HepG2 (cell line): ENCODE results near the gene DNAJC1. TPM values are rescaled to one million over a fixed set of nuclear protein-coding genes. Genes with fewer than 3 reads are reported as not detected.

ENCODE experiments used
- ASH2L ChIP-seq: fragments of 300-600, 200-600 bp; sonication (generic); IDR thresholded peaks from 2 replicates; pipeline ENCODE4 v1.7.0; 2017; ENCODE audit warnings: low read depth, mild to moderate bottlenecking, moderate library complexity, mixed read lengths, low read length; ENCODE audit not compliant: insufficient read length
- DMAP1 ChIP-seq: IDR thresholded peaks from 2 replicates; pipeline ENCODE4 v1.6.1; 2016
- GPN1 ChIP-seq: sonication (generic); formaldehyde crosslinking; IDR thresholded peaks from 2 replicates; pipeline ENCODE4 v1.5.1; 2020; ENCODE audit warnings: missing genetic modification reagents, borderline replicate concordance
- MEIS1 ChIP-seq: sonication (generic); formaldehyde crosslinking; IDR thresholded peaks from 2 replicates; pipeline ENCODE4 v1.9.0; 2021; ENCODE audit warnings: mild to moderate bottlenecking, missing genetic modification reagents, moderate library complexity, borderline replicate concordance
- NFRKB ChIP-seq: fragments of 450-650 bp; IDR thresholded peaks from 2 replicates; pipeline ENCODE4 v1.6.1; 2017
- TCF12 ChIP-seq, 2 experiments: fragments of 450-650 bp in 1 of 2; sonication (generic) in 1 of 2; formaldehyde crosslinking in 1 of 2; IDR thresholded peaks; 2 replicates each; pipeline versions ENCODE4 v1.6.1 to v1.8.0; 2017 to 2022; ENCODE audit warnings: antibody characterized with exemption in 1 of 2, mild to moderate bottlenecking in 1 of 2, missing genetic modification reagents in 1 of 2, moderate library complexity in 1 of 2
- THAP11 ChIP-seq: IDR thresholded peaks from 2 replicates; pipeline ENCODE4 v1.6.1; 2016; ENCODE audit warnings: missing biosample characterization, missing genetic modification reagents
- ZNF496 ChIP-seq: sonication (generic); formaldehyde crosslinking; IDR thresholded peaks from 2 replicates; pipeline ENCODE4 v1.8.1; 2023; ENCODE audit warnings: mild to moderate bottlenecking, moderate library complexity, missing genetic modification reagents; ENCODE audit not compliant: insufficient replicate concordance
- ZNF562 ChIP-seq: sonication (generic); formaldehyde crosslinking; IDR thresholded peaks from 2 replicates; pipeline ENCODE4 v1.8.0; 2022; ENCODE audit warnings: missing genetic modification reagents, borderline replicate concordance
- ZNF567 ChIP-seq: sonication (generic); formaldehyde crosslinking; IDR thresholded peaks from 2 replicates; pipeline ENCODE4 v1.8.1; 2023; ENCODE audit warnings: mild to moderate bottlenecking, missing genetic modification reagents, borderline replicate concordance
- ZNF589 ChIP-seq: sonication (generic); formaldehyde crosslinking; conservative IDR thresholded peaks from 2 replicates; pipeline ENCODE4 v1.8.0; 2022; ENCODE audit warnings: mild to moderate bottlenecking, moderate library complexity, missing genetic modification reagents
- ZNF598 ChIP-seq: sonication (generic); formaldehyde crosslinking; IDR thresholded peaks from 2 replicates; pipeline ENCODE4 v1.5.1; 2020; ENCODE audit warnings: mild to moderate bottlenecking, missing genetic modification reagents, borderline replicate concordance
- ZSCAN12 ChIP-seq: sonication (generic); formaldehyde crosslinking; IDR thresholded peaks from 2 replicates; pipeline ENCODE4 v1.9.0; 2021; ENCODE audit warnings: mild to moderate bottlenecking, missing genetic modification reagents
- ZZZ3 ChIP-seq: sonication (generic); formaldehyde crosslinking; IDR thresholded peaks from 2 replicates; pipeline ENCODE4 v1.4.0; 2020; ENCODE audit warnings: missing genetic modification reagents, mild to moderate bottlenecking, borderline replicate concordance
- polyA plus RNA-seq, 8 experiments: library from polyadenylated mRNA; depleted of rRNA in 3 of 8; stranded (reverse) in 7 of 8; unstranded in 1 of 8; fragments of >200 nt; fragmentation: Illumina TruSeq in 4 of 8; extraction: Trizol in 4 of 8; gene quantifications; 2 replicates each; pipeline versions ENCODE4 v1.2.1 to v1.2.3, GENCODE V29; 2011 to 2016; ENCODE audit warnings: low read depth in 4 of 8, missing spikeins in 1 of 8, mixed read lengths in 1 of 8; ENCODE audit not compliant: insufficient read depth in 1 of 8
- total RNA-seq, 5 experiments: library from RNA; depleted of rRNA; stranded (reverse); fragments of >200 nt; fragmentation: Illumina TruSeq; extraction: Trizol; gene quantifications; 2 replicates each; pipeline ENCODE4 v1.2.3, GENCODE V29; 2016; ENCODE audit warnings: low read depth in 1 of 5
- TF ChIP-seq, protein P1 (sequence below): sonication (generic); formaldehyde crosslinking; IDR thresholded peaks from 2 replicates; pipeline ENCODE4 v1.4.0; 2020; ENCODE audit warnings: missing genetic modification reagents, mild to moderate bottlenecking, borderline replicate concordance
- TF ChIP-seq, protein P2 (sequence below): sonication (generic); formaldehyde crosslinking; IDR thresholded peaks from 2 replicates; pipeline ENCODE4 v1.4.0; 2020; ENCODE audit warnings: missing genetic modification reagents
- TF ChIP-seq, protein P3 (sequence below): fragments of 450-650 bp; IDR thresholded peaks from 2 replicates; pipeline ENCODE4 v1.6.1; 2017; ENCODE audit warnings: mild to moderate bottlenecking
- TF ChIP-seq, protein P4 (sequence below): sonication (generic); formaldehyde crosslinking; IDR thresholded peaks from 2 replicates; pipeline ENCODE4 v1.4.0; 2020; ENCODE audit warnings: missing genetic modification reagents, borderline replicate concordance

DNAJC1 gene
- total and polyA plus RNA-seq, 2 of the 13 experiments (the other 11 are each of a cell fraction or from before 2014, with no cell fraction given) = 9.9 to 16.6 TPM

DNA sequence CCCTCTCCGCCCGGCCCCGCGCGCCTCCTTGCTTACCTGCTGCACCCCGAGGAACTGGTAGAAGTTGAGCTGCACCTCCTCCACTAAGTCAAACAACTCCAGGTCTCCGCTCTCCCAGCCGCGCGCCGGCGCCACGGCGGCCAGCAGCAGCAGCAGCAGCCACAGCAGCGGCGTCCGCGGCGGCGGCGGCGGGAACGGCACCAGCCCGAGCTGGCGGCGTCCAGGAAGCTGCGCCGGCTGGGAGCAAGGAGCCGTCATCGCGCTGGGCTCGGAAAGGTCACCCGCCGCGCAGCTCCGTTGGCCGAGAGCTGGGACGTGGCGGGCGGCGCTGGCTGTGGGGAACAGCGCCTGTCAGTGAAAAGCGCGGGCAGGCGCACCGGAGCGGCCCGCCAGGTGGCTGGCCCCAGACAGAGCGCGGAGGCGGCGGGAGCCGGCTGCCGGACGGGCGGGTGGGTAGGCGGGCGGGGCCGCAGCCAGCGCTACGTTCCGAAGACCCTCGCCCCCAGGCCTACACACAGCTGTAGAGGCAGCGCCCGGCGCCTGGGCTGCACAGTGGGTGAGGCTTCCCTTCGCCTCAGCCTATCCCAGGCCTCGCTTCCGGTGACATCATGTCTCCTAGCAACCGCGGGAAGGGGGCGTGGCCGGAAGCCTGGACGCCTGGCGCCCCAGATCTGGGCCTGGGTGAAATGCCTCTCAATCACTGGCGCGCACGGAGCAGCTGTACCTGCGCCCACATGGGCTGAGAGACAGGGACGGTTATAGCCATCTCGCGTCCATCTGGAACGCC, at the start of gene DNAJC1 (continued):
- TF ChIP-seq, protein P1, sequence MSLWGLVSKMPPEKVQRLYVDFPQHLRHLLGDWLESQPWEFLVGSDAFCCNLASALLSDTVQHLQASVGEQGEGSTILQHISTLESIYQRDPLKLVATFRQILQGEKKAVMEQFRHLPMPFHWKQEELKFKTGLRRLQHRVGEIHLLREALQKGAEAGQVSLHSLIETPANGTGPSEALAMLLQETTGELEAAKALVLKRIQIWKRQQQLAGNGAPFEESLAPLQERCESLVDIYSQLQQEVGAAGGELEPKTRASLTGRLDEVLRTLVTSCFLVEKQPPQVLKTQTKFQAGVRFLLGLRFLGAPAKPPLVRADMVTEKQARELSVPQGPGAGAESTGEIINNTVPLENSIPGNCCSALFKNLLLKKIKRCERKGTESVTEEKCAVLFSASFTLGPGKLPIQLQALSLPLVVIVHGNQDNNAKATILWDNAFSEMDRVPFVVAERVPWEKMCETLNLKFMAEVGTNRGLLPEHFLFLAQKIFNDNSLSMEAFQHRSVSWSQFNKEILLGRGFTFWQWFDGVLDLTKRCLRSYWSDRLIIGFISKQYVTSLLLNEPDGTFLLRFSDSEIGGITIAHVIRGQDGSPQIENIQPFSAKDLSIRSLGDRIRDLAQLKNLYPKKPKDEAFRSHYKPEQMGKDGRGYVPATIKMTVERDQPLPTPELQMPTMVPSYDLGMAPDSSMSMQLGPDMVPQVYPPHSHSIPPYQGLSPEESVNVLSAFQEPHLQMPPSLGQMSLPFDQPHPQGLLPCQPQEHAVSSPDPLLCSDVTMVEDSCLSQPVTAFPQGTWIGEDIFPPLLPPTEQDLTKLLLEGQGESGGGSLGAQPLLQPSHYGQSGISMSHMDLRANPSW (CRISPR knock-in tag) = 0 out of 2 replicates have a peak, but pooled peaks have one; percentile 26
- TF ChIP-seq ZNF598 (CRISPR knock-in tag) (peak; percentile 18; the same call in 1 of the 2 replicates), DMAP1 (CRISPR knock-in tag) (no peak), ASH2L (peak; percentile 86), GPN1 (CRISPR knock-in tag) (no peak), ZZZ3 (CRISPR knock-in tag) (no peak), NFRKB (no peak), ZSCAN12 (no peak), ZNF496 (CRISPR knock-in tag) (no peak), THAP11 (CRISPR knock-in tag) (no peak), TCF12 (IDR thresholded peaks at IDR 0.05) (no peak), TCF12 (CRISPR knock-in tag; IDR thresholded peaks at IDR 0.05) (peak; percentile 89; the same call in 1 of the 2 replicates), ZNF562 (CRISPR knock-in tag) (no peak), MEIS1 (CRISPR knock-in tag) (no peak), ZNF567 (CRISPR knock-in tag) (no peak), ZNF589 (CRISPR knock-in tag) (no peak)
- TF ChIP-seq, protein P2, sequence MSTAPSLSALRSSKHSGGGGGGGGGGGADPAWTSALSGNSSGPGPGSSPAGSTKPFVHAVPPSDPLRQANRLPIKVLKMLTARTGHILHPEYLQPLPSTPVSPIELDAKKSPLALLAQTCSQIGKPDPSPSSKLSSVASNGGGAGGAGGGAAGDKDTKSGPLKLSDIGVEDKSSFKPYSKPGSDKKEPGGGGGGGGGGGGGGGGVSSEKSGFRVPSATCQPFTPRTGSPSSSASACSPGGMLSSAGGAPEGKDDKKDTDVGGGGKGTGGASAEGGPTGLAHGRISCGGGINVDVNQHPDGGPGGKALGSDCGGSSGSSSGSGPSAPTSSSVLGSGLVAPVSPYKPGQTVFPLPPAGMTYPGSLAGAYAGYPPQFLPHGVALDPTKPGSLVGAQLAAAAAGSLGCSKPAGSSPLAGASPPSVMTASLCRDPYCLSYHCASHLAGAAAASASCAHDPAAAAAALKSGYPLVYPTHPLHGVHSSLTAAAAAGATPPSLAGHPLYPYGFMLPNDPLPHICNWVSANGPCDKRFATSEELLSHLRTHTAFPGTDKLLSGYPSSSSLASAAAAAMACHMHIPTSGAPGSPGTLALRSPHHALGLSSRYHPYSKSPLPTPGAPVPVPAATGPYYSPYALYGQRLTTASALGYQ (CRISPR knock-in tag) = no peak
- TF ChIP-seq, protein P3, sequence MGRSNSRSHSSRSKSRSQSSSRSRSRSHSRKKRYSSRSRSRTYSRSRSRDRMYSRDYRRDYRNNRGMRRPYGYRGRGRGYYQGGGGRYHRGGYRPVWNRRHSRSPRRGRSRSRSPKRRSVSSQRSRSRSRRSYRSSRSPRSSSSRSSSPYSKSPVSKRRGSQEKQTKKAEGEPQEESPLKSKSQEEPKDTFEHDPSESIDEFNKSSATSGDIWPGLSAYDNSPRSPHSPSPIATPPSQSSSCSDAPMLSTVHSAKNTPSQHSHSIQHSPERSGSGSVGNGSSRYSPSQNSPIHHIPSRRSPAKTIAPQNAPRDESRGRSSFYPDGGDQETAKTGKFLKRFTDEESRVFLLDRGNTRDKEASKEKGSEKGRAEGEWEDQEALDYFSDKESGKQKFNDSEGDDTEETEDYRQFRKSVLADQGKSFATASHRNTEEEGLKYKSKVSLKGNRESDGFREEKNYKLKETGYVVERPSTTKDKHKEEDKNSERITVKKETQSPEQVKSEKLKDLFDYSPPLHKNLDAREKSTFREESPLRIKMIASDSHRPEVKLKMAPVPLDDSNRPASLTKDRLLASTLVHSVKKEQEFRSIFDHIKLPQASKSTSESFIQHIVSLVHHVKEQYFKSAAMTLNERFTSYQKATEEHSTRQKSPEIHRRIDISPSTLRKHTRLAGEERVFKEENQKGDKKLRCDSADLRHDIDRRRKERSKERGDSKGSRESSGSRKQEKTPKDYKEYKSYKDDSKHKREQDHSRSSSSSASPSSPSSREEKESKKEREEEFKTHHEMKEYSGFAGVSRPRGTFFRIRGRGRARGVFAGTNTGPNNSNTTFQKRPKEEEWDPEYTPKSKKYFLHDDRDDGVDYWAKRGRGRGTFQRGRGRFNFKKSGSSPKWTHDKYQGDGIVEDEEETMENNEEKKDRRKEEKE = no peak
- TF ChIP-seq, protein P4, sequence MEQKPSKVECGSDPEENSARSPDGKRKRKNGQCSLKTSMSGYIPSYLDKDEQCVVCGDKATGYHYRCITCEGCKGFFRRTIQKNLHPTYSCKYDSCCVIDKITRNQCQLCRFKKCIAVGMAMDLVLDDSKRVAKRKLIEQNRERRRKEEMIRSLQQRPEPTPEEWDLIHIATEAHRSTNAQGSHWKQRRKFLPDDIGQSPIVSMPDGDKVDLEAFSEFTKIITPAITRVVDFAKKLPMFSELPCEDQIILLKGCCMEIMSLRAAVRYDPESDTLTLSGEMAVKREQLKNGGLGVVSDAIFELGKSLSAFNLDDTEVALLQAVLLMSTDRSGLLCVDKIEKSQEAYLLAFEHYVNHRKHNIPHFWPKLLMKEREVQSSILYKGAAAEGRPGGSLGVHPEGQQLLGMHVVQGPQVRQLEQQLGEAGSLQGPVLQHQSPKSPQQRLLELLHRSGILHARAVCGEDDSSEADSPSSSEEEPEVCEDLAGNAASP (CRISPR knock-in tag) = no peak
